ENCODE measurements around the gene VSNL1.

Gene VSNL1

DNA sequence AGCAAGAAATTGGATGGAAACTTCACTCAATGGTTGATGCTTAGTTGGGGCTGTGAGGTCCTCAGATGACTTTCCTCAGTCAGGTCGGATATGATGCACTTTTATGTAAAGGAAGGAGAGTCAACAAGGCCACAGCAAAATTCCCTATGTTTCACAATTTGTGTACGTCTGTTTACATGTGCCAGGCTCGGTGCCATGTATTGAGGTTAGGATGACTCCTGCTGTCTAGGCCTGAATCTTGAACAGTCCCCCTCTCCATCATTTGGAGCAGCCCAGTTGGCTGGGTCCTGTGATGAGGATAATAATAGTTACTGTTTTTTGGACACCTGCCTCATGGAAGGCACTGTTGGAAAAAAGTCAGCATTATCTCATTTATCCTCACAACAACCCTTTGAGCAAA, 43.1 kb downstream of the VSNL1 start:
- no peak for DNase-seq

DNA sequence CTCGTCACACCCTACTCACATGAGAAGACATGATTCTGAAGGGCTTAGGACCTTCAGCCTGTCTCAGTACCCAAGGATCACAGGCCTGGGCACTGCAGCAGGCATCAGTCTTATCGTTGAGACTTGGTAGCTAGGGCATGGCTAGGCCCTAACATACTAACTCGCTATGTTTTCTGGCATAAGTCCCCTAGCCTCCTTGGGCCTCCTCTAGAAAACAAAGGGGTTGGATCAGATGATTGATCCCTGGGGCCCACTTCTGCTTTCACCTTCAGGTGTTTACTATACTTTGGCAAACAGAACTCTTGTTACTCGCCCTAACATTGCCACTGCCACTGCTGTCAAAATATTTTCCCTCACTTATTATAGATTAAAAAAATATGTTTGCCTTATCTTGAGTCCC, 44.2 kb downstream of the VSNL1 start:
- no peak for DNase-seq

DNA sequence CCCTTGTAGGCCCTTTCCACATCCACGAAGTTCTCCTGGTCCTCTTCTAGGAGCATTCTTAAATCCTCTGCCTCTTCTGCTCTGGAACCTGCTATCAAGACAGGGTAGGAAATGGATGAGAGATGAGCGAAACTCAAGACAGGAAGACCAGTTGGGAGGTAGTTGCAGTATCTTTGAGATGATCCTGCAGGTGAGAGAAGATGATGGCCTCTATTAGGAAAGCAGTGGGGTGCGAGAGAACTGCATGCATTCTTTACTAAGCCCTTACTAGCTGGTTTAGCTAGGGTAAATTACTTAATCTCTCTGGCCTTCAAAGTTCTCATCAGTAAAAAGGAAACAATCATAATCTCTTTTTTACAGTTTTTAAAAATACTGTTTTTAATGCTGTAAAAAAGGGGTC, 47.0 kb downstream of the VSNL1 start:
- DNase-seq, result no peak

DNA sequence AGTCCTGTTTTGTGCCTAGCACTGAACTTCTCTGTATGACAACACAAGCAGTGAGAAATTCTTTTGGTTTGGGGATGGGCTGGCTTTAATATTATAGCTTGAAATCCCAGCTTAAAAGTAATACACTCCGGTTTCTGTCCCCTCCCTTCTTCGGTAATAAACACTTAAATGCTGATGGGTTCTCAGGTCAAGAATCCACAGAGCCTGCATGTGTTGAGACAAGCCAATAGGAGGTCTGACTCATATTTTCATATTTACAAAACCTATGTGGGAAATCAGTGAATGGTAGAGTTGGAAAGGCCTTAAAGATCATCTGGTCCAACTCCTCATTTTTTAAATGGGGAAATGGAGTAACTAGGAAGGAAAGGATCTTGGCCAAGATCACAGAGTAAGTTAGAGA, 47.5 kb downstream of the VSNL1 start:
- DNase-seq, result no peak

- no peak for DNase-seq
Measured at GRCh38 chr2:17589406-17590035, 49.0 kb downstream of the VSNL1 start.

DNA sequence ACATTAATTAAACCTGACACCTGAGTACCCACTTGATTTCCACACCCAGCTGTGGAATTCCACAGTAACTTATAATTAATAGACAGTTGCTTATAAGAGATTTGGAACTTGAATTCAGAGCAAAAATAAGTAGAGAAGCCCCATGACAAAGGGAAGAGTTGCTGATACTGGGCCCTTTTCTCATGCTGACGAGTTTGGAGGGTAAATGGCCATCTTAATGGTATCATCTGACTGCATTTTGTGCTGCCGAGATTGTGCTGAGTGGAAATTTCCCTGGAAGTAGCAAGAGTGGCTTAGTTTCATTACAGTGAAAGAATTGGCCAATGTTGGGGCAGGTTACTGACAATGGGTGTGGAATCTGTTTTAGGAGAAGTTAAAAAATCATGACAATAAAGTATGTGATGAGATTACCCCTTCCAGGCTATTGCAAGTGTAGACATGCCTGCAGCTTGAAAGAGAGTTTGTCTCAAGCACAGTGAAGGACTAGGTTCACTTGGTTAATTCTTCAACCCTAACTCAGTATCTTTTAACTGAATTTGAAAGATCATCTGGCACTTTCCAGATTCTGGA, 49.9 kb downstream of the VSNL1 start:
- no peak for DNase-seq

DNA sequence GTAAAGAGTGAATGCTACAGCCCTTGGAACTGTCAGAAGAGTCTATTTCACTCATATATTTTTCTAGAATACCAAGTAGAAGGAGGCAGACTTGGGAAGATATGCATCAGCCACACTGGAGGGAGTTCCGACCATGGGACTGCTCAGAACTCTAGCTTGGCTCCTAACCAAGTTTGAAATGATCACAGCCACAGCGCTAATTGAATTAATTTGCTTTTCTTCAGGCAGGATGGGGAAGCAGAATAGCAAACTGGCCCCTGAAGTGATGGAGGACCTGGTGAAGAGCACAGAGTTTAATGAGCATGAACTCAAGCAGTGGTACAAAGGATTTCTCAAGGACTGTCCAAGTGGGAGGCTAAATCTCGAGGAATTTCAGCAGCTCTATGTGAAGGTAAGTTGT, 51.4 kb downstream of the VSNL1 start:
- DNase-seq, result no peak

GRCh38 chr2:17592731-17593409, 52.4 kb downstream of the VSNL1 start:
- no peak for DNase-seq

- no peak for DNase-seq
Measured at GRCh38 chr2:17593445-17593840, 52.9 kb downstream of the VSNL1 start.

- DNase-seq, result no peak
Measured at GRCh38 chr2:17593841-17594491, 53.5 kb downstream of the VSNL1 start.

DNA sequence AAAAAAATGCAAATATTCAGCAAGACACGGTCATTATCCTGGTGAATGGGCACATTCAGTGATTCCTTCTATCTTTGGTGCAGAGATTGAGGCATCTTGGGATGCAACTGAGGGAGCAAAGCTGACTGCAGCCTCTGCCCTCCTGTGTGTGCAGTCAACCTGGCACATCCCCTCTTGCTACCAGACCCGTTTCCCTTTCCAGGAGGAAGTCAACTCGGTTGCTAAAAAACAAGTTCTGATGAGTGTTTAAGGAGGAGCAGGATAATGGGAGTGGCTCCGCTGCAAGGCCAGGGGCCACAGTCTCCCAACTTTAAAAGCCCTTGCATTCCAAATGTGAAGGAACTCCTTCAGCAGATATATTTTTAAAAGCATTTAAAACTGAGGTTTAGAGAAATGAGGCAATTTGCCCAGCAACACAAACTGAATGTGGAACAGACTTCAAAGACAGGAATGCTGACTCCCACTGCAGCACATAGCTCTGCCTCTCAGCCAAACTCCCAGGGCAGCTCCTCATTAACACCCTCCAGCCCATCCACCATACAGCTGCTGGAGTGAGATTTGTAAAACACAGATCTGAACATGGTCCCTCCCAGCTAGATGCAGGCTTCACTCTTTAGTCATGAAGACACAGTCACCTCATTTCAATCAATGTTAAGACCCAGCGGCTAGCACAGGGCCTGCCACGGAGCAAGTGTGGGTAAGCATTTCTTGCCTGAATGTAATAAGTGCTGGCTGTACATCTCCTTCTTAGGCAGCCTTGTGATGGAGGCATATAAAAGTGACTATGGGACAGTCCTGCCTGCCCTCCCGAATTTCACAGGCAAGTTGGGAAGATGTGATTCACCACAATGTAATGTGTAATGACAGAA, 54.3 kb downstream of the VSNL1 start:
- DNase-seq, result no peak

- DNase-seq, result no peak
Measured at GRCh38 chr2:17599617-17600016, 59.1 kb downstream of the VSNL1 start.

DNA sequence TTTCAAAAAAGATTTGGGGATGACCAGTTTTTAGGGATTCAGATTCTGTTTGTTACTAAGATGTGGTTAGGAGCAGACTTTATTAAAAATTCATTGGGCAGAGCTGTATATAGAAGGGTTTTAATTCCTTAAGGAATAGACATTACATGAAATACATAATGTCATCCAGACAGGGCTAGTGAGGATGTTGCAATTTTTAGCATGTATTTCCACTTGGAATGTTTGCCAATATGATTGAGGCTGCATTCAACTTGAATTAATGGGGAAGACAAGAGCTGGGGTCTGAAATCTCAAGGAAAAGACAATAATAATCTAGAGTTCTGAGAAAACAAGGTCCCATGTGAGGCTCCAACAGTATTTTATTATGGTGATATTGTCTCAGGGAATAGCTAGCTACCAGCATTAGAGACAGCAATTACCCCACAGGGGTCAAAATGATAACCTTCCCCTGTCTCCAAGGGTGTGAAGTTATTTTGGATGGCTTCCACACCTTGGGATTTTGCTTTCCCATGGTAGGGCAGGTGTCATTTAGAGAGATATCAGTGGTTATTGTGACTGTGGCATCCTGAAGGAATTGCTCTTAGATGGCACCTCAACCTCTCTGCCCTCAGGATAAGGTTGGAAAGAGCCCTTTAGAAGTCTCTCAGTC, 60.2 kb downstream of the VSNL1 start:
- DNase-seq, result no peak

DNA sequence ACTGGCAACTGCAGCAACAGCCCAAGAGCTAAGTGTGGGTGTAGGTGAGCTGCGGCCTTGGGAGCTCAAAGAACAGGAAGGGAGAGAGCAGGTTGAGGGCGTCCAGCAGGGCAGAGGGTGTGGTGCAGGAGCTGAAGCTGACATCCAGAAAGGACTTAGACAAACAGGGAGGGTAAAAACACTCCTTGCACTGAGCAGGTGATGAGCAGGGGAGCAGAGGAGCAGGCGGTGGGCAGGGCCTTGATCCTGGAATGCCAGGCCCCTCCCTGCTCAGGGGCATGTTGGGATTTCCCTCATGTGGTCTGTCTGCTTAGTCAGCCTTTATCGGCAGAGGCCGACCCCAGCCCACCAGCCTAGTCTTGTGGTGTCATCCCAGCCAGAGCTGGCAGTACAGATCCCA, 63.6 kb downstream of the VSNL1 start:
- no peak for DNase-seq

- no peak for DNase-seq
Measured at GRCh38 chr2:17605696-17606095, 65.2 kb downstream of the VSNL1 start.

DNA sequence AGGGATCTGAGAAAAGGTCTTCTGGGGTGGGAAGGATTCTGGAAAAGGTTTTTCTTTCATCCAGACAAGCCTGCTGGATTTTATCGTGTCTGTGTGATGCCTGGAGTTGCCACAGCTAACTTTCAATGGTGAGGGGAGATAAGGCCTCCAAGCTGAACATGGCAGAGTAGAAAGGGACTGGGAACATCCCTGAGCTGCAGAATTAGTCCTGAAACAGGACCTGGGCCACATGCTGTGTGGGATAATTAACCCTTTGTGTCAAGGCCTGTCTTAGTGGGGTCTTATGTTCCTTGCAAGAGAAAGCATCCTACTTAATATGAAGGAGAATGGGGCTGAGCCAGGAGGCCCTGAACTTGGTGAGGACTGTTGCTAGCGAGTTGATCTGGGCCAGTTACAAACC, 66.4 kb downstream of the VSNL1 start:
- DNase-seq, result no peak

DNA sequence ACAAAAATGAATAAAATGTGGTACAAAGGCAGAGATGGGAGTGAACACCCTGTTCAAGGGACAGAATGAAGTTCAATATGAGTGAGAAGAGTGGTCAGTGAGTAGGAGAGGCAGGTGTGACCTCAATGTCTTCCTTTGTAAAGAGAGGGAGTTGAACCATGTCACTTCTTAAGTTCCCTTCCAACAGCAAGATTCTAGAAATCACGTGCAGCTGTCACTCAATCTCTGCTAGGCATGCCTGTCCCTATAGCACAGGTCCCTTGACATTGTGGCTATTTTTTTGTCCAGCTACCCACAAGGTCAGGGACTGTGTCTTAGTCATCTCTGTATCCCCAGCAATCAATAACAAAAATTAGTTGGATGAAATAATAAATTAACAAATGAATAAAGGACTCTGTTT, 66.9 kb downstream of the VSNL1 start:
- no peak for DNase-seq

DNA sequence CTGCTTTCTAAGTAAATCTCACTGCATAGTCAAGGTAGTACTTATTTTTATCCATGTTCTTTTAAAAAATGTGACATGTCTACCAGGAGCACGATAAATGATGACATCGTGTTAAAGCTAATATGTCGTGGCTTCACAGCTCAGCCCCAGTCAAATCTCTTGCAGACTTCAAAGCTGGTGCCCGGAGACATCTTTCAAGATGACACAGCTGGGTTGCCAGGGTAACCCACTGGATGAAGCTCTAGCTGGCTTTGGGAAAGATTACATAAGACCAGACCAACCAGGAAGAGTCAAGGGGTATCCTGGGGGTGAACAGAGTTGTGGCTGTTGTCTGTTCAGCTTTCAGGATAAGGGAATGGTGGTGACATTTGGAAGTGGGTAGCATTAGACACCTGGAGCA, 67.8 kb downstream of the VSNL1 start:
- DNase-seq, result no peak

DNA sequence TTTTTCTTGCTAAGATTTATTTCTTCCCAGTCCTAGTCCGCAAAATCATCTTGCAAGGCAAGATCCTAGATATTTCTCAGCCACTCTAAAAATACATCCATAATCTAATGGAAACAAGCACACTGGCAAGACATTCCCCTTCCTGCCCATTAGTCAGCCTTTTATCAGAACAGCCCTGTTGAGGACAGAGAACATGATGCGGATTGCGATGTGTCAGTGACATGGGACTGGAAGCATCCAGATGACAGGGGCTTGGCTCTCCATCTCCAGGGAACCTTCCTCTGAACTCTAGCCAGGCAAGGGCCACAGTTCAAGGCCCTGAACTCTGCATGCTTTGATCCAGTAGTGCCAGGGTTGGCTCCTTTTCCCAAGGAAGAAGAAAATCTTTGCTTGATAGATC, 70.0 kb downstream of the VSNL1 start:
- DNase-seq, result no peak

DNA sequence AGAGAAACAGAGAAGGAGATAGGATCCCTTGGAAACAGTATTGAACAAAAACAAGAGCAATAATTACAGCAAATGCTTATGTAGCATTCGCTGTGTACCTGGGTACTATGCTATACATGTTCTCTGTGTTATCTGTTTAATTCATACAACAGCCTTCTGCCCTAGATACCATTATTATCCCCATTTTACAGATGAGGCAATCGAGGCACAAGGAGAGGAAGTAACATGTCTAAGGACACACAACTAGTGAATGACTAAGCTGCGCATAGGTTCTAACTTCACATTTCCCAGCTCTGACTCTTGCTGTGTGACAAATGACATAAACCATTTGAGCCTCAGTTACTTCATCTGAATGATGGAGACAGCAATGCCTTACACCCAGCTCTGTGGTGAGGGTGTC, 70.5 kb downstream of the VSNL1 start:
- no peak for DNase-seq

- DNase-seq, result no peak
Measured at GRCh38 chr2:17614174-17614930, 73.9 kb downstream of the VSNL1 start.

- no peak for DNase-seq
Measured at GRCh38 chr2:17615147-17615546, 74.7 kb downstream of the VSNL1 start.
